GM21360 (cell line): Measurements from ENCODE around the gene C2CD4D.

Experiments used
- ATAC-seq: cut with Tn5 transposase; IDR thresholded peaks from one replicate; pipeline ENCODE4 v1.9.1; 2021; ENCODE audit warnings: mild to moderate bottlenecking, moderate library complexity; ENCODE audit not compliant: unreplicated experiment

C2CD4D gene

GRCh38 chr1:151835596-151835995 is 4.0 kb downstream of the C2CD4D start:
- ATAC-seq: no peak

DNA sequence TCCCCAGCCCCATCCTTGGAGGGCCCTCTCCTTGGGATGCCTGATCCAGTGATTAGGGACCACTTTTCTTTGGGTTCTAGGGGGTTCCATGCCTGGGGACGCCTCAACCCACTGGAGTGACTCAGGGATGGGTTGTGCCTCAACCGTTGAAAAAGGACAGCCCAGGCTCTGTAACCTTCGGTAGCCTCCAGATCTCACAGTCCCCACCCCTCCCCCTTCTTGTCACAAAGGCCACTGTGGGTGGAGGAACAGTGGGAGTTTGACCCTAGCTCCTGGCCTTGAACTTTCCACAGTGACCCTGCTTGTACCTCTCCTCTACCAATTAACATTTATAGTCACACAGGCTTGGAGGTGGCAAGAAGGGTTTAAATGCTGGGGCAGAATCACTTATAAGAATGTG is 5.4 kb downstream of the C2CD4D start:
- ATAC-seq: no peak

GRCh38 chr1:151833172-151833900 is 6.3 kb downstream of the C2CD4D start:
- ATAC-seq: no peak

GRCh38 chr1:151832318-151832980 is 7.2 kb downstream of the C2CD4D start:
- ATAC-seq: no peak

DNA sequence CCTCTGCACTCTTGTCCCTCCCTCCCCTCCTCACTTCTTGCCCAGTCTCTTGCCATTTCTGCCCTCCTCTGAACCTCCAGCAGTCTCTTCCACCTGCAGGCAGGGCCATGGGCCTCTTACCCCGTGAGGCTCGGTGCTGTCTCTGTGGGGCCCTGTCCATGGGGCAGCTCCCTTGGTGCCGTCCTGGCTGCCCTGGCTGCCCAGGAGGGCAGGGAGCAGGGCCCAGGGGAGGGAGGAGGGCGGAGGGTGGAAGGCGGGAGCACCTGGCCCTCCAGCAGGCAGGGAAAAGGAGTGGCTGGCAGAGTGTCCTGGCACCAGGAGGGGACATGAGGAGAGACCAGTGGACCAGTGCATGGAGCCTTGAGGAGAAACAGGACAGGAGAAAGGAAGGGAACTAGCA is 8.0 kb downstream of the C2CD4D start, which contains the start of gene RORC:
TSS of gene RORC (minus strand) at position 198 of the 400 bp plus-strand sequence. CDS start at position 160, 38 bp downstream.
- no peak for ATAC-seq

- ATAC-seq: no peak
Measured at GRCh38 chr1:151831256-151831591, 8.4 kb downstream of the C2CD4D start.

- ATAC-seq: no peak
Measured at GRCh38 chr1:151830055-151830454, 9.6 kb downstream of the C2CD4D start.

GRCh38 chr1:151829352-151830046 is 10.1 kb downstream of the C2CD4D start:
- ATAC-seq: no peak

DNA sequence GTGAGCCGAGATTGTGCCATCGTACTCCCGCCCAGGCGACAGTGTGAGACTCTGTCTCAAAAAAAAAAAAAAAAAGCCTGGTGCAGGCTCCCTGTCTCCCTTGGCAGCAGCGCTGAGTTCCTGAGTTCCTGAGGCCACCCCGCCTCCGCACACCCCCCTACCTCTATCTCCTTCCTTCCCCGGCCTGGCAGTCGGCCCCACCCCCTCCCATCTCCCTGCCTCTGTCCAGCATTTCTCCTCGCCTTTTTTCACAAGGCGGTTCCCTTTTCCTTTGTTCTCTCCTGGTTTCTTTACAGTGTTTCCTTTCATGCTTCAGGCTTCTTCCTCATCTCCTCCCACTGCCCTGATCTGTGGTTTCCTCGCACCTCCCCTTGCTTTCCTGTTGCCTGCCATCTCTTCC is 10.7 kb downstream of the C2CD4D start:
- ATAC-seq: no peak

- no peak for ATAC-seq
Measured at GRCh38 chr1:151827853-151828252, 11.8 kb downstream of the C2CD4D start.

- ATAC-seq: no peak
Measured at GRCh38 chr1:151825751-151826660, 13.6 kb downstream of the C2CD4D start.

- no peak for ATAC-seq
Measured at GRCh38 chr1:151825204-151825603, 14.4 kb downstream of the C2CD4D start.

DNA sequence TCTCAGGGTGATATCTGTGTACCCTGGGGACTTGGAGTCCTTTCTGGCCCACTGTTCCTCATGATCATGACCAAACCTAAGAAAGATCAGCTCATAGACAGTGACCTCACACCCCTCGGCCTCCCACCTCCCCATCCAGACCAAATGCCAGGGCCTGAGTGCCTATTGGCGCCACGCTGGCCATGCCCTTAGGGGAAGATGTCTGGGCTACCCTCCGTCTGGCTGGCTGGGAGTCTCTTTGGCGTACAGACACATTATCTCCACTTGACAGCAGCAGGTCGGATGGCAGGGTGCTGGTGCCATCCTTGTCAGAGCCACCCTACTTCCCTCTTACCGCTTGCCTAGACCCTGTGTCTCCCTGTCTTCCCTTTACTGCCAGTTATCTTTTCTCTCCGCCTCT is 16.4 kb downstream of the C2CD4D start:
- no peak for ATAC-seq

GRCh38 chr1:151822404-151822803 is 17.2 kb downstream of the C2CD4D start:
- no peak for ATAC-seq

DNA sequence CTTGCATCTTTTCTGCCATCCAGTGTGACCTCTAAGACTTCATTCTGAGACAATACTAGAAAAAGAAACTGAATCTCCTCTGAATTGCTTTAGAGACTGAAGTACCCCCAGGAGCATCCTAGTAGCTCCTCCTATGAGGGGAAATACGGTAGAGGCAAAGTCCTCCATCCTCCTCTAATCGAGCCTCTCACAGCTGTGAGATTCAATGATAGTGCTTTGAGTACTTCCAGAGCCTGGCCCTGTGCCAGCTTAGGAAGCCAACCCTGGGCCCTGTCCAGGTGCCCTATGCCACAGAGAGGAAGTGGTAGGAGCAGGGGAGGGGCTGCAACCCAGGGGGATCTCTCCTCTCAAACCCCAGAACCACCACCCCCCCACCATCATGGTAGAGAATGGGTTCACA is 18.7 kb downstream of the C2CD4D start:
- ATAC-seq: no peak

DNA sequence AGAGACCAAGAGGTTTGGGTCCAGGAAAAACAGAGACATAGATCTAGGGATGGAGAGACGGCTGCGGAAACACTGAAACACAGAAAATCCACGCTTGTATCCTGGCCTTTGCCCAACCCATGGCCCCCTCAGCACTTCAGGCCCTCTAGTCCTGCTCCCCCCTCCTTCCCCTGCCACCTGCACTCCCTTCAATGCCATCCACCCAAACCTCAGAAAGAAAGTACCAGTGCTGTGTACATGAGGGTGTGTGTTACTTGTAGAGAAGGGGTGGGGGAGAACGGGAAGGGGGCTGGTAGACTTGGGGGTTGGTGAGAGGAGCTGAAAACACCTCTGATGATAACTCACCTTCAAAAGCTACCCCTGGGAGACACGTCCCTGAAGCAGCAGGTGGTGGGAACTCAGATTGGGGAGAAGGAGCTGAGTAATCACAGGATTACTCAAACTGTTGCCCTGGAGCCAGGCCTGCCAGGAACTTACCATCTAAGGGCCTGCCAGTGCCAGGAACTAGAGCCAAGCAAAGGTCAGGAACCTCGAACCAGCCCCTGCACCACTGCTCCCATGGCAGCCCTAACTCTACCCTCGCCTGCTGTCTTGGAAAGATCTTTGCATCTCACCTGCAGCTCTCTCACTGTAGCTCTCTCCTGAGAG is 19.5 kb downstream of the C2CD4D start:
- no peak for ATAC-seq

DNA sequence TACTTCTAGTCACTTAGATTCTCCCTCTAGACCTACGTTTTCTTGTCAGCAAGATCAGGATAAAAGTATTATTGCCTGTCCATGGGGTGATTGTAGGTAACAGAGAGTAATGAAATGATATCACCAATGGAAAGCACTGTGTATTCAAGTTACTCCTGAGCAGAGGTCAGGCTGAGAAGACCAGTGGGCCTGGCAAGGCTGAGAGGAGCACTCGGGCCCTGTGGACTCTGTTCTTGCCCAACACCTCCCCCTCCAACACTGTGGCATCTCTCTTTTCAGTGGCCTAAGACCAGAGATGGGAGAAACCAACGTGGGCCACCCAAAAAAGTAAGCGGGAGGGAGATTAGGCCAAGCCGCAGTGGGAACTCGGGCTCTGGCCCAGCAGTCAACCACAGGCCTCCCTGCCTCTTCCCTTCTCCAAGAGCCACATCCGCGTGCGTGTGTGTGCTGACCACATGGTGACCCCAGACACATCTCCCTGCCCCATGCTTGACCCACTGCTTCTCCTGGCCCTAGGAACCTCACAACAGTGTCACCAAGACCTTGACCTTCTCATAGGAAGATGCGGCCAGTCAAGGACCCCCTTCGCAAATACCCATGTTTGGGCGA is 20.3 kb downstream of the C2CD4D start:
- no peak for ATAC-seq

DNA sequence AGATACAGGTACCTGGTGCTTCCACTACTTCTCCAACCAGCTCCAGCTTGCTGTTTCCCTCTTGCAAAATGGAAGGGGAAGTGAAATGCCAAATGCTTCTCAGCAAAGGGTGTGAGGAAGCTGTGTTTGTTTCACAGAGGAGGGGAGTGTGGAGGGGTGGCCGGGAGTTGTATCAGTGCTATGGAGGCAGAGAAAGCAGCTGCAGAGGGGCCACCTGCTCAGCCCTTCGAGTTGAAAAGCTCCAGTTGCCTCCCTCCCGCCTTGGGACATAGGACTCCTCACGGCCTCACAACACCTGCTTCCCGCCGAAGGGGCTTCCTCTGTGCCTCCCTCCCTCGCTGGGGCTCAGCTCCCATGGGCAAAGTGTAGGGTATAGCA is 22.3 kb downstream of the C2CD4D start:
- ATAC-seq: no peak

- ATAC-seq: no peak
Measured at GRCh38 chr1:151816548-151817352, 22.9 kb downstream of the C2CD4D start.
